ENCODE data around the gene ARPP21.

DNA sequence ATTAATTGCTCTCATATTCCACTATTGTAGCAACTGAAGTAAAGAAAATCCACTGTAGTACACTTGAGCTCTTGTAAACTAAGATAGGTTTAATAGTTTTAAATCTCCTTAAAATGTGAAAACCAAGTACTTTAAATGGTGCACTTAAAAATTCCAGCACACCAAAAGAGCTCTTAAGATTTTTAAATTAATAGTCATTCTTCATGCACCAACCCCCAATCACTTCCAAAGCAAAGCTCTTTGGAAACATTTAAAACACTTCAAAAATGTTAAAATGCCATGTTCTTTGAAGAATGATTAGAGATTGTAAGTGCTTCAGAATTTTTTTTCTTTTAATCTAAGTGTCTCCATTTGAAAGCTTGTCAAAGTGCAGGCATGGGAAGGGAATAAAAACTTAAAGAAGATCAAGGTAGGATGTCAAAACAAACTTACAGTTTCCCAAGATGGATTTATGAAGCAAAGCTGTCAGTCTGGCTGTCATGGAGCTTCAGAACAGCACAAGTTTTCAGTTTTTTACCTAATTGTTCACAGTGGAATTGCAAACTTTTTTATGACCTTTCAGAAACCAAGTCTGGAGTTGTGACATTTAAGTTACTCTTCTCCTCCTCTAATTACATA lies 84.3 kb downstream of the ARPP21 start:
- TF ChIP-seq RFX5 (IDR thresholded peaks at IDR 0.05; ENCODE audit: low read length), result no peak
- TF ChIP-seq SIN3A (IDR thresholded peaks at IDR 0.05; ENCODE audit: borderline replicate concordance, low read depth, low read length), result no peak
- TF ChIP-seq, protein P1, sequence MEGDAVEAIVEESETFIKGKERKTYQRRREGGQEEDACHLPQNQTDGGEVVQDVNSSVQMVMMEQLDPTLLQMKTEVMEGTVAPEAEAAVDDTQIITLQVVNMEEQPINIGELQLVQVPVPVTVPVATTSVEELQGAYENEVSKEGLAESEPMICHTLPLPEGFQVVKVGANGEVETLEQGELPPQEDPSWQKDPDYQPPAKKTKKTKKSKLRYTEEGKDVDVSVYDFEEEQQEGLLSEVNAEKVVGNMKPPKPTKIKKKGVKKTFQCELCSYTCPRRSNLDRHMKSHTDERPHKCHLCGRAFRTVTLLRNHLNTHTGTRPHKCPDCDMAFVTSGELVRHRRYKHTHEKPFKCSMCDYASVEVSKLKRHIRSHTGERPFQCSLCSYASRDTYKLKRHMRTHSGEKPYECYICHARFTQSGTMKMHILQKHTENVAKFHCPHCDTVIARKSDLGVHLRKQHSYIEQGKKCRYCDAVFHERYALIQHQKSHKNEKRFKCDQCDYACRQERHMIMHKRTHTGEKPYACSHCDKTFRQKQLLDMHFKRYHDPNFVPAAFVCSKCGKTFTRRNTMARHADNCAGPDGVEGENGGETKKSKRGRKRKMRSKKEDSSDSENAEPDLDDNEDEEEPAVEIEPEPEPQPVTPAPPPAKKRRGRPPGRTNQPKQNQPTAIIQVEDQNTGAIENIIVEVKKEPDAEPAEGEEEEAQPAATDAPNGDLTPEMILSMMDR (IDR thresholded peaks at IDR 0.05), result no peak
- TF ChIP-seq FOXJ3 (CRISPR knock-in tag; IDR thresholded peaks at IDR 0.05), result no peak
- TF ChIP-seq MXI1 (IDR thresholded peaks at IDR 0.05; ENCODE audit: low read depth, low read length), result no peak
- TF ChIP-seq EP300 (IDR thresholded peaks at IDR 0.05; ENCODE audit: borderline replicate concordance in 1 of 2, low read depth in 1 of 2, low read length in 1 of 2), result no peak
- TF ChIP-seq GATA2 (CRISPR knock-in tag; IDR thresholded peaks at IDR 0.05), result no peak
- TF ChIP-seq YY1 (IDR thresholded peaks at IDR 0.05; ENCODE audit: low read depth), result no peak
- TF ChIP-seq FOSL2 (IDR thresholded peaks at IDR 0.05; ENCODE audit: borderline replicate concordance, low read depth), result no peak

Measured in SK-N-SH (cell line).